Ovary (tissue), 3 donors: Measurements from ENCODE around the gene LIMA1.

Source experiments
- CTCF ChIP-seq, 3 donors: fragments of 450-650 bp in 2 of 3; fragments of 200-600 bp in 1 of 3; IDR thresholded peaks; one replicate each; pipeline versions ENCODE4 v1.5.1 to v1.8.0; 2016 to 2022; ENCODE audit warnings: antibody characterized with exemption in 3 of 3, mild to moderate bottlenecking in 1 of 3
- EP300 ChIP-seq: sonication (generic); formaldehyde crosslinking; IDR thresholded peaks from one replicate; pipeline ENCODE4 v1.6.1; 2017; ENCODE audit warnings: antibody characterized with exemption
- POLR2A ChIP-seq: fragments of 450-650 bp; IDR thresholded peaks from one replicate; pipeline ENCODE4 v1.6.1; 2017; ENCODE audit warnings: antibody characterized with exemption, mild to moderate bottlenecking, moderate library complexity
- donor health status: DM: no; HTN: no; CAD: no.

GRCh38 chr12:50160643-50161042 lies 122.7 kb downstream of the LIMA1 start:
- no peak for TF ChIP-seq CTCF (IDR thresholded peaks at IDR 0.05)
- TF ChIP-seq POLR2A: no peak
- TF ChIP-seq EP300: no peak
